HG02798 (cell line): Measurements from ENCODE around the gene MRPS34.

Experiments used
- ATAC-seq: cut with Tn5 transposase; IDR thresholded peaks from one replicate; pipeline ENCODE4 v1.9.1; 2021; ENCODE audit warnings: mild to moderate bottlenecking; ENCODE audit not compliant: unreplicated experiment, poor library complexity

Gene MRPS34

GRCh38 chr16:1794908-1795666 is 22.2 kb upstream of the MRPS34 start:
- ATAC-seq: no peak

- ATAC-seq: no peak
These were observed 21.4 kb upstream of the MRPS34 start for GRCh38 chr16:1794221-1794871.

- no peak for ATAC-seq
These were observed 20.8 kb upstream of the MRPS34 start, which contains the start of gene IGFALS for GRCh38 chr16:1793578-1794220. Gene IGFALS (minus strand): TSS chr16:1793705. CDS start chr16:1793652, 53 bp downstream.

DNA sequence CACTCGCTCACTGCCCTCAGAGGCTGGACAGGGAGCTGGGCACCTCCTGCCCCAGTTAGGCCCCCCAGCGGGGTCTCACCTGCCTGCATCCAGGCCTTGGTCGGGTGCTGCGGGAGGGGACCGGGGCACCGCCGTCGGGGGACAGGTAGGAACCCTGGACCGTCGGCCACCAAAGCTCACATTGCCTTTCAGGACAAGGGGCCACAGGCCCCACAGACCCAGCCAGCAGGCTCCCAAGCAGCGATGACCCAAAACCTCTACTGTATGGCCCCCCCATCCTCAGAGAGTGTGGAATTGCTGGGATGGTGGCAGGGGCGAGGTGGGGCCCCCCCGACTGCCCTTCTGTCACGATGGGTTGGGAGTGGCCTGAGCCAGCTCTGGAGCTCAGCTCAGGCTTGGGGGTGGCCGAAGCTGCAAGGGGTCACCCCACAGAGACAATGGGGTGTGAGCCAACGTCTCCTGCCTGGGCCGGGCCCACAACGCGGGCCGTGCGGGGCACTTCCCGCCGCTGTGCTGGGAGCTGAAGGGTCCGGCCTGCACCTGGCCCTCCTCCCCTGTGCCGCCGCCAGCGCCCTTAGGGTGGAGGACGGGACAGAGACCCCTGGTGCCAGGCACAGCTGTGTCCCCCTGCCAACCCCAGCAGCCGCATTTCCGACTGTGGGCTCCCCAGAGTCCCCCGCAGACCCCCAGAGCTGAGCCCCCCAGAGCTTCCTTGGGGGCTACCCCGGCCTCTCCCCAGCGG is 20.1 kb upstream of the MRPS34 start:
- no peak for ATAC-seq

GRCh38 chr16:1791943-1792812 is 19.2 kb upstream of the MRPS34 start:
- ATAC-seq: no peak

- ATAC-seq: no peak
These were observed 18.5 kb upstream of the MRPS34 start for GRCh38 chr16:1791256-1791942.

GRCh38 chr16:1790611-1791255 is 17.8 kb upstream of the MRPS34 start:
- no peak for ATAC-seq

GRCh38 chr16:1790261-1790610 is 17.3 kb upstream of the MRPS34 start:
- ATAC-seq: no peak

DNA sequence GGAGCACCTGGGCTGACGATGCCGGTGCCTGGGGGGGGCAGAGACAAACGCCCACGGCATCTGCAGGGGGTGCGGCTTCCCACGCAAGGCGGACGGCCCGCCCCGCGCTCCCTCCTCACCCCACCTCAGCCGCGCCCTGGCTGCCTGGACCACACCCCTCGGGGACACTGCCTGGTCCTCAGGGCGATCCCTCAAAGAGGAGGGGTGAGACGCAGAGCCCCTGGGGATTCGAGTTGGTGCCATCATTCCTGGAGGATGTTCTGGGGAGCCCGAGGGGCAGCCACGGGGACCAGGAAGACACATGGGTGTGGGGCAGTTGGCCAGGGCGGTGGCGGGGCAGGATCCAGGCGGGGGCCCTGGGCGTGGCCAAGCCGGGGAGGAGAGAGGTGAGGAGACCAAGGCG is 16.7 kb upstream of the MRPS34 start:
- ATAC-seq: no peak

DNA sequence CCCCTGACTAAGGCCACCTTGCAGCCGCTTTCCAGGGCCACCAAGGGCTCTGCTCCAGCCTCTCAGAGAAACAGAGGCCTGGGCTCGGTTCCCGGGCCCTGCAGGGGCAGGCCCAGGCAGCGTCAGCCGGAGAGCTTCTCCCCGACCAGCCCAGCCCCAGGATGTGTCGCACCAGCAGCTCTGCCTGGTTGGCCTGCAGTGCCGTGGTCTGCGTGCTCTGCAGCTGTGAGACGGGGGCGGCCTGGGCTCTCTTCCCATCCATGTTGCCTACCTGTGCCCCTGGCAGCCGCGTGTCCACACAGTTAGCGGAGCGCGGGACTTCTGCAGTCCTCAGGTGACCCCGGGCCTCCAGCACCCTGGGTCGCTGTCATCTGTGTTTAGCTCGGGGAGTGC is 15.8 kb upstream of the MRPS34 start:
- no peak for ATAC-seq

- no peak for ATAC-seq
These were observed 15.3 kb upstream of the MRPS34 start for GRCh38 chr16:1788095-1788707.

GRCh38 chr16:1787322-1788094 is 14.6 kb upstream of the MRPS34 start:
- ATAC-seq: no peak

GRCh38 chr16:1787056-1787321 is 14.1 kb upstream of the MRPS34 start:
- no peak for ATAC-seq

GRCh38 chr16:1786242-1787055 is 13.5 kb upstream of the MRPS34 start:
- ATAC-seq: no peak

GRCh38 chr16:1785846-1786170 is 12.9 kb upstream of the MRPS34 start:
- no peak for ATAC-seq

DNA sequence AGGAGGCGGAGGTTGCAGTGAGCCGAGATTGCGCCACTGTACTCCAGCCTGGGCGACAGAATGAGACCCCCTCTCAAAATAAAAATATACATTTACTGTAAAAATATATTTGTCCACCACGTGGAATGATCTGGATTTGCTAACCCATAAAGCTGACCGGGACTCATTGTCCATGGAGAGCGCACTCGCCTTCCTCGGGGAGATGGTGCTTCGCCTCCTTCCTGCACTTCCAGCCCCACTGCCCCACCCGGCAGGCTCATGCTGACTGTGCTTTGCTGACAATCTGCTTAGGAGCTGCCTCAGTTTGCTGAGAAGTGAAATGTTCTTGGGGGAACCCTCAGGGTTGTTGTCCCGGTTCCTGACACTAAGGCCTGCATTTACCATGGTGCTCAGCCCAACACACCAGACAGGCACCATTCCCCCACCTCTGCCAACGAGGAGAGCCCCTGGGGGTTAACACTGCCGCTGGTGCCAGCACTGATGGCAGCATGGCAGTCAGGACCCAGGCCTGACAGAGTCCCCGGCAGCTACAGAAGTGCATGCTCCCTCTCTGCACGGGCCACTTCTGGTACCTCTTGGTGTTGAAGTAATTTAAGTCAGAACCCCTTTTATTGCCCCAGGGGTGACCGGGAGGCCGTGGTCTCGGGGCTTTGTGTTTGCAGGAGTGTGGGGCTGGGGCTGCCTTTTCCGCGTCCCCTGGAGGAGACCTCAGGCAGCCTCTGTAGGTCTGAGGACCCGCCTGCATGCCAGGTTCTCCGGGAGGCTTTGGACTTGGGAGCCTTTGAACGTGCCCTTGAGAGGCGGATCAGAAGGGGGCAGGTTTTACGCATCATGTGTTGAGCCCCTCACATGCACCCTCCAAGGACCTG is 12.3 kb upstream of the MRPS34 start:
- no peak for ATAC-seq
